Measurements from ENCODE around the gene CKB.

GRCh38 chr14:103560691-103561090 is 38.1 kb upstream of the CKB start:
- no peak for TF ChIP-seq BACH2 (CRISPR knock-in tag; IDR thresholded peaks at IDR 0.05; ENCODE audit: borderline replicate concordance)
- TF ChIP-seq ZNF70 (CRISPR knock-in tag; IDR thresholded peaks at IDR 0.05): no peak
- no peak for TF ChIP-seq OSR1 (CRISPR knock-in tag; IDR thresholded peaks at IDR 0.05)
- no peak for TF ChIP-seq ZFP3 (CRISPR knock-in tag; IDR thresholded peaks at IDR 0.05)
- TF ChIP-seq ZC3H10 (CRISPR knock-in tag; IDR thresholded peaks at IDR 0.05): no peak
- TF ChIP-seq ZNF8 (CRISPR knock-in tag; IDR thresholded peaks at IDR 0.05): no peak
- TF ChIP-seq CREB5 (CRISPR knock-in tag; IDR thresholded peaks at IDR 0.05; ENCODE audit: low read depth): no peak
- TF ChIP-seq RARB (CRISPR knock-in tag; IDR thresholded peaks at IDR 0.05): no peak
- no peak for TF ChIP-seq ARNTL (CRISPR knock-in tag; IDR thresholded peaks at IDR 0.05; ENCODE audit: borderline replicate concordance, low read depth)

Data from SK-N-SH treated with all-trans-retinoic acid at 6 μM for 48 hours (cell line).